Neuronal stem cell (in vitro differentiated cells): Measurements from ENCODE around the gene NPL.

ENCODE experiments used
- DNase-seq: peaks from one replicate; pipeline ENCODE4 v3.0.0-alpha.2; 2013; ENCODE audit warnings: low spot score
- H2AFZ ChIP-seq: one replicate; pipeline ENCODE4 v1.6.1; 2013; ENCODE audit warnings: mild to moderate bottlenecking, low read length, inconsistent platforms
- H2AK5ac ChIP-seq: 2 replicates; pipeline ENCODE4 v1.6.1; 2013; ENCODE audit warnings: low read depth, mild to moderate bottlenecking, inconsistent platforms, low read length, moderate library complexity, mixed read lengths
- H2BK120ac ChIP-seq: 2 replicates; pipeline ENCODE4 v1.6.1; 2013; ENCODE audit warnings: low read depth, mild to moderate bottlenecking, inconsistent platforms, low read length, moderate library complexity, mixed read lengths
- H2BK12ac ChIP-seq: one replicate; pipeline ENCODE4 v1.6.1; 2013; ENCODE audit warnings: low read length, inconsistent platforms
- H2BK15ac ChIP-seq: 2 replicates; pipeline ENCODE4 v1.6.1; 2013; ENCODE audit warnings: mild to moderate bottlenecking, low read length, inconsistent platforms, mixed read lengths
- H2BK5ac ChIP-seq: one replicate; pipeline ENCODE4 v1.6.1; 2013; ENCODE audit warnings: inconsistent platforms, mild to moderate bottlenecking, low read length, moderate library complexity
- H3K14ac ChIP-seq: one replicate; pipeline ENCODE4 v1.6.1; 2013; ENCODE audit warnings: low read length, inconsistent platforms
- H3K18ac ChIP-seq: 2 replicates; pipeline ENCODE4 v1.6.1; 2013; ENCODE audit warnings: low read length, inconsistent platforms
- H3K23ac ChIP-seq: 2 replicates; pipeline ENCODE4 v1.6.1; 2013; ENCODE audit warnings: low read depth, mild to moderate bottlenecking, mixed read lengths, low read length, inconsistent platforms; ENCODE audit not compliant: poor library complexity
- H3K27ac ChIP-seq: replicated peaks from 3 replicates; pipeline ENCODE4 v1.5.1; 2013; ENCODE audit warnings: low read length, inconsistent platforms
- H3K27me3 ChIP-seq, 3 experiments: 2 replicates each; pipeline ENCODE4 v1.6.1; 2013; ENCODE audit warnings: low read length in 3 of 3, mild to moderate bottlenecking in 2 of 3, inconsistent platforms in 1 of 3, low read depth in 1 of 3, mixed read lengths in 1 of 3, moderate library complexity in 1 of 3; ENCODE audit not compliant: control insufficient read depth in 3 of 3, insufficient read depth in 3 of 3
- H3K36me3 ChIP-seq, 2 donors: replicated peaks in 1 of 2; 2 replicates each; pipeline ENCODE4 v1.6.1; 2013; ENCODE audit warnings: low read length in 2 of 2; ENCODE audit not compliant: control insufficient read depth in 2 of 2, insufficient read depth in 2 of 2
- H3K4ac ChIP-seq: 2 replicates; pipeline ENCODE4 v1.6.1; 2013; ENCODE audit warnings: inconsistent platforms, mild to moderate bottlenecking, low read length, moderate library complexity
- H3K4me1 ChIP-seq, 2 donors: 1 replicate in 1 of 2; 2 replicates in 1 of 2; pipeline ENCODE4 v1.6.1; 2013; ENCODE audit warnings: low read length in 2 of 2, low read depth in 1 of 2; ENCODE audit not compliant: control insufficient read depth in 2 of 2, insufficient read depth in 1 of 2
- H3K4me2 ChIP-seq: one replicate; pipeline ENCODE4 v1.6.1; 2013; ENCODE audit warnings: mild to moderate bottlenecking, low read length, inconsistent platforms; ENCODE audit not compliant: insufficient read depth, poor library complexity, severe bottlenecking
- H3K4me3 ChIP-seq, 2 donors: 2 replicates each; pipeline ENCODE4 v1.5.1; 2013; ENCODE audit warnings: low read length in 2 of 2, mild to moderate bottlenecking in 2 of 2, inconsistent platforms in 1 of 2, moderate library complexity in 1 of 2
- H3K79me1 ChIP-seq: one replicate; pipeline ENCODE4 v1.6.1; 2013; ENCODE audit warnings: low read depth, mild to moderate bottlenecking, inconsistent platforms, low read length, moderate library complexity
- H3K9ac ChIP-seq: one replicate; pipeline ENCODE4 v1.6.1; 2013; ENCODE audit warnings: mild to moderate bottlenecking, low read depth, low read length, inconsistent platforms; ENCODE audit not compliant: poor library complexity
- H3K9me3 ChIP-seq, 2 donors: replicated peaks in 1 of 2; 2 replicates each; pipeline versions ENCODE3 to v1.6.1; 2013; ENCODE audit warnings: low read length in 2 of 2, mild to moderate bottlenecking in 2 of 2, inconsistent platforms in 1 of 2, low read depth in 1 of 2, mixed read lengths in 1 of 2, moderate library complexity in 1 of 2; ENCODE audit not compliant: control insufficient read depth in 2 of 2, insufficient read depth in 1 of 2
- H4K8ac ChIP-seq: one replicate; pipeline ENCODE4 v1.6.1; 2013; ENCODE audit warnings: low read depth, mild to moderate bottlenecking, inconsistent platforms, low read length, moderate library complexity
- H4K91ac ChIP-seq: one replicate; pipeline ENCODE4 v1.6.1; 2013; ENCODE audit warnings: low read length, low read depth, mild to moderate bottlenecking, inconsistent platforms; ENCODE audit not compliant: poor library complexity
- WGBS, 2 donors: extraction: QIAGEN DNeasy Blood & Tissue Kit; methylation state at CpG; one replicate each; pipeline ENCODE4 v1.1.7; 2013; ENCODE audit warnings: missing lambda C conversion rate in 2 of 2, mixed read lengths in 1 of 2; ENCODE audit not compliant: insufficient read length in 2 of 2, insufficient replicate concordance in 1 of 2; ENCODE audit errors: extremely low coverage in 2 of 2; 5-methylcytosine and 5-hydroxymethylcytosine counted together

The NPL gene

GRCh38 chr1:182863940-182864339 lies 74.4 kb downstream of the NPL start:
- Histone ChIP-seq H3K4ac (no peak overlapping the region), H2BK12ac (no peak overlapping the region), H3K14ac (no peak overlapping the region), H3K27me3 (no peaks in the 10 kb centered on the region), H2AK5ac (no peak overlapping the region), H3K4me1 (no peaks in the 10 kb centered on the region), H4K91ac (no peak overlapping the region), H2BK120ac (no peak overlapping the region), H2BK15ac (no peak overlapping the region), H3K36me3 (peaks cover 32 to 100% of the 10 kb centered on the region in 2 donors), H3K18ac (no peak overlapping the region), H3K79me1 (no peaks in the 10 kb centered on the region), H3K4me3 (no peak overlapping the region), H2BK5ac (no peak overlapping the region), H3K9me3 (peaks cover 0 to 20% of the 10 kb centered on the region in 2 donors), H3K9ac (no peak overlapping the region), H3K27ac (no peak overlapping the region), H2AFZ (no peak overlapping the region), H4K8ac (no peak overlapping the region), H3K23ac (no peak overlapping the region), H3K4me2 (no peak overlapping the region)
- WGBS, 2 donors, result no CpG with 5 or more reads among the region's 5 CpGs
- DNase-seq, result no peak

GRCh38 chr1:182867861-182868260 lies 78.3 kb downstream of the NPL start:
- H3K9ac ChIP-seq, result no peak overlapping the region
- peaks cover 2% of the 10 kb centered on the region for H3K79me1 ChIP-seq
- H2AK5ac ChIP-seq, result no peak overlapping the region
- H4K91ac ChIP-seq, result no peak overlapping the region
- no peak overlapping the region for H3K4me3 ChIP-seq
- H3K4me1 ChIP-seq, result no peaks in the 10 kb centered on the region
- H4K8ac ChIP-seq, result no peak overlapping the region
- H2BK15ac ChIP-seq, result no peak overlapping the region
- H3K27me3 ChIP-seq, result no peaks in the 10 kb centered on the region
- DNase-seq, result no peak
- H2AFZ ChIP-seq, result no peak overlapping the region
- no peak overlapping the region for H3K4ac ChIP-seq
- H3K18ac ChIP-seq, result no peak overlapping the region
- H3K23ac ChIP-seq, result no peak overlapping the region
- H3K4me2 ChIP-seq, result no peak overlapping the region
- no peak overlapping the region for H3K14ac ChIP-seq
- no peak overlapping the region for H2BK12ac ChIP-seq
- no peak overlapping the region for H2BK120ac ChIP-seq
- H2BK5ac ChIP-seq, result no peak overlapping the region
- peaks cover 0 to 22% of the 10 kb centered on the region in 2 donors for H3K9me3 ChIP-seq
- no peak overlapping the region for H3K27ac ChIP-seq
- peaks cover 32 to 100% of the 10 kb centered on the region in 2 donors for H3K36me3 ChIP-seq

GRCh38 chr1:182869241-182869666 lies 79.7 kb downstream of the NPL start:
- no peak overlapping the region for H2BK12ac ChIP-seq
- H3K9me3 ChIP-seq, result peaks cover 0 to 22% of the 10 kb centered on the region in 2 donors
- H3K14ac ChIP-seq, result no peak overlapping the region
- no peaks in the 10 kb centered on the region for H3K27me3 ChIP-seq
- H3K9ac ChIP-seq, result no peak overlapping the region
- no peak overlapping the region for H4K8ac ChIP-seq
- no peak overlapping the region for H2BK15ac ChIP-seq
- H3K4me1 ChIP-seq, result no peaks in the 10 kb centered on the region
- no peak overlapping the region for H3K18ac ChIP-seq
- H2AK5ac ChIP-seq, result no peak overlapping the region
- H2BK120ac ChIP-seq, result no peak overlapping the region
- peaks cover 37 to 100% of the 10 kb centered on the region in 2 donors for H3K36me3 ChIP-seq
- no peak overlapping the region for H2BK5ac ChIP-seq
- H3K27ac ChIP-seq, result peak overlapping the region; percentile 10
- no peak overlapping the region for H3K23ac ChIP-seq
- no peak overlapping the region for H4K91ac ChIP-seq
- DNase-seq, result peak; percentile 57
- no peak overlapping the region for H3K4ac ChIP-seq
- H3K79me1 ChIP-seq, result peaks cover 2% of the 10 kb centered on the region
- H3K4me3 ChIP-seq, result no peak overlapping the region
- no peak overlapping the region for H2AFZ ChIP-seq
- WGBS, 2 donors, result no CpG with 5 or more reads among the region's 12 CpGs
- H3K4me2 ChIP-seq, result no peak overlapping the region

GRCh38 chr1:182872881-182873280 lies 83.3 kb downstream of the NPL start:
- Histone ChIP-seq H3K27me3 (no peaks in the 10 kb centered on the region), H3K4me1 (no peaks in the 10 kb centered on the region), H3K14ac (no peak overlapping the region), H3K23ac (no peak overlapping the region), H3K27ac (no peak overlapping the region), H2AFZ (no peak overlapping the region), H3K36me3 (peaks cover 47 to 100% of the 10 kb centered on the region in 2 donors), H2BK120ac (no peak overlapping the region), H4K8ac (no peak overlapping the region), H3K79me1 (peaks cover 2% of the 10 kb centered on the region), H4K91ac (no peak overlapping the region), H3K18ac (no peak overlapping the region), H2BK12ac (no peak overlapping the region), H2BK5ac (no peak overlapping the region), H2BK15ac (no peak overlapping the region), H3K4me2 (no peak overlapping the region), H3K4ac (no peak overlapping the region), H3K9ac (no peak overlapping the region), H2AK5ac (no peak overlapping the region), H3K9me3 (peaks cover 0 to 11% of the 10 kb centered on the region in 2 donors), H3K4me3 (no peak overlapping the region)
- no CpG with 5 or more reads among the region's 3 CpGs for WGBS, 2 donors
- DNase-seq, result no peak
